Thyroid gland (tissue), 4 donors: ENCODE data around the gene SCN3B. TPM values are rescaled to one million over a fixed set of nuclear protein-coding genes. Genes with fewer than 3 reads are reported as not detected.

ENCODE experiments used
- DNase-seq, 2 donors: peaks; one replicate each; pipeline ENCODE4 v3.0.0-alpha.2; 2019
- H3K27ac ChIP-seq, 3 donors: fragments of 200-600 bp; sonication (generic); 1 replicate in 2 of 3; 2 replicates in 1 of 3; pipeline ENCODE4 v1.5.1; 2016 to 2019; ENCODE audit warnings: mild to moderate bottlenecking in 1 of 3, moderate library complexity in 1 of 3
- H3K27me3 ChIP-seq: fragments of 200-600 bp; sonication (generic); one replicate; pipeline ENCODE4 v1.5.1; 2019
- H3K36me3 ChIP-seq, 2 donors: fragments of 200-600 bp; sonication (generic); one replicate each; pipeline ENCODE4 v1.5.1; 2016 to 2019
- H3K4me1 ChIP-seq, 2 donors: fragments of 200-600 bp; sonication (generic); one replicate each; pipeline ENCODE4 v1.5.1; 2017 to 2019
- H3K4me3 ChIP-seq, 3 donors: fragments of 200-600 bp; sonication (generic); replicated peaks in 1 of 3; 1 replicate in 2 of 3; 2 replicates in 1 of 3; pipeline ENCODE4 v1.5.1; 2016; ENCODE audit warnings: mild to moderate bottlenecking in 1 of 3
- H3K9me3 ChIP-seq: fragments of 200-600 bp; sonication (generic); one replicate; pipeline ENCODE4 v1.5.1; 2017
- POLR2A ChIP-seq, 2 donors: fragments of 450-650 bp; IDR thresholded peaks; one replicate each; pipeline ENCODE4 v1.6.1; 2017; ENCODE audit warnings: antibody characterized with exemption in 2 of 2, mild to moderate bottlenecking in 2 of 2, moderate library complexity in 1 of 2
- WGBS, 2 donors: methylation state at CpG; one replicate each; pipeline ENCODE4 v1.1.5; 2017; 5-methylcytosine and 5-hydroxymethylcytosine counted together
- intact Hi-C: fragments of 100-400 bp; cut with DNase I; formaldehyde crosslinking; loops from one replicate; pipeline ENCODE4 v1.15.1; 2023
- total RNA-seq, 4 donors: library from RNA; depleted of rRNA; stranded (reverse); fragments of >200 nt; gene quantifications; one replicate each; pipeline ENCODE4 v1.2.3, GENCODE V29; 2016
- TF ChIP-seq, protein P1 (sequence below), 6 experiments: fragments of 200-600 bp in 3 of 6; fragments of 450-650 bp in 3 of 6; sonication (generic) in 3 of 6; IDR thresholded peaks; one replicate each; pipeline ENCODE4 v1.5.1; 2016 to 2019; ENCODE audit warnings: antibody characterized with exemption in 6 of 6, mild to moderate bottlenecking in 2 of 6, inconsistent platforms in 1 of 6, moderate library complexity in 1 of 6

SCN3B gene
- total RNA-seq, 4 donors from 2014 or later = 6.6 to 15.3 (median 9.6) TPM

DNA sequence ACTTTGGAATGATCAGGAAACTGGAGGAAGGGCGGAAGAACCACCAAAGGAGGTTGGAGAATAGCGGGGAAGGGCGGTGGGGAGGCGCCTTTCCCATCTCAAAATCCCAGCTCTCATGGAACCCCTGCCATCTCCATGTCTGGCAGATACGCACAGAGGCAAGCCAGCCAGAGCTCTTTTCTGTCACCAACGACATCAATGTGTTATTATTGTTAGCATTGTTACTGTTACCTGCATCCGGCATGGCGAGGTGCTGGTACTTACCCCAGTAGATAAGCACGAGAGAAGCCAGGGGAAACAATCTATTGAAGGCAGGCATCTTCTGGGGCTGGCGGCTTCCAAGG, 969 bp downstream of the SCN3B start:
- no peak for TF ChIP-seq POLR2A (IDR thresholded peaks at IDR 0.05)
- TF ChIP-seq, protein P1, sequence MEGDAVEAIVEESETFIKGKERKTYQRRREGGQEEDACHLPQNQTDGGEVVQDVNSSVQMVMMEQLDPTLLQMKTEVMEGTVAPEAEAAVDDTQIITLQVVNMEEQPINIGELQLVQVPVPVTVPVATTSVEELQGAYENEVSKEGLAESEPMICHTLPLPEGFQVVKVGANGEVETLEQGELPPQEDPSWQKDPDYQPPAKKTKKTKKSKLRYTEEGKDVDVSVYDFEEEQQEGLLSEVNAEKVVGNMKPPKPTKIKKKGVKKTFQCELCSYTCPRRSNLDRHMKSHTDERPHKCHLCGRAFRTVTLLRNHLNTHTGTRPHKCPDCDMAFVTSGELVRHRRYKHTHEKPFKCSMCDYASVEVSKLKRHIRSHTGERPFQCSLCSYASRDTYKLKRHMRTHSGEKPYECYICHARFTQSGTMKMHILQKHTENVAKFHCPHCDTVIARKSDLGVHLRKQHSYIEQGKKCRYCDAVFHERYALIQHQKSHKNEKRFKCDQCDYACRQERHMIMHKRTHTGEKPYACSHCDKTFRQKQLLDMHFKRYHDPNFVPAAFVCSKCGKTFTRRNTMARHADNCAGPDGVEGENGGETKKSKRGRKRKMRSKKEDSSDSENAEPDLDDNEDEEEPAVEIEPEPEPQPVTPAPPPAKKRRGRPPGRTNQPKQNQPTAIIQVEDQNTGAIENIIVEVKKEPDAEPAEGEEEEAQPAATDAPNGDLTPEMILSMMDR (IDR thresholded peaks at IDR 0.05) = no peak
- Histone ChIP-seq H3K27ac (peak overlapping the region in 1 of 3 donors; percentile 69), H3K27me3 (no peaks in the 10 kb centered on the region), H3K36me3 (no peaks in the 10 kb centered on the region), H3K9me3 (no peaks in the 10 kb centered on the region), H3K4me1 (peaks cover 11 to 13% of the 10 kb centered on the region in 2 donors), H3K4me3 (peak overlapping the region in 2 of 3 donors; percentile 43 to 66)
- intact Hi-C loops = no loop called here
- WGBS, 2 donors = 7 to 10% methylated on average over 10 of the region's 10 CpGs
- DNase-seq = no peak

DNA sequence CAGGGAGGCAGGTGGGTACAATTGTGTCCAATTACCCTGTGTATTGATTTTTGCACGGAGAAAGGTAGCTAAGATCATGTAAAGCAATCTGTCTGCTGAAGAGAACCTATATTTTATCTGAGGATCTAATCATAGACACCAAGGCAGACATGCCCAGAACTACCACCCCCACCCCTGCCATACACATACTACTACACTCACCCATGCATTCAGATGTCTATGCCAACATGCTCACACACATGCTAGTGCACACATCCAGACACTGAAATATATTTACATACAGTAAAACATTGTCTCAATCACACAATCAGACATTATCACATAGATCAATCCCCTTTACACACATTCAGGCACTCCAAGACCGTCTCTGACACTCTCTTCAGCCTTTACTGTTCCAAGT, 1.8 kb downstream of the SCN3B start:
- no peaks in the 10 kb centered on the region for H3K36me3 ChIP-seq
- 61 to 72% methylated on average over 2 of the region's 2 CpGs for WGBS, 2 donors
- intact Hi-C loops = no loop called here
- H3K9me3 ChIP-seq = no peaks in the 10 kb centered on the region
- TF ChIP-seq POLR2A (IDR thresholded peaks at IDR 0.05) = no peak
- TF ChIP-seq, protein P1 (IDR thresholded peaks at IDR 0.05) = no peak
- H3K4me3 ChIP-seq = no peak overlapping the region
- H3K27me3 ChIP-seq = no peaks in the 10 kb centered on the region
- H3K27ac ChIP-seq = no peak overlapping the region
- DNase-seq = no peak
- H3K4me1 ChIP-seq = peaks cover 11 to 13% of the 10 kb centered on the region in 2 donors

GRCh38 chr11:123650901-123651300, 3.5 kb downstream of the SCN3B start:
- intact Hi-C loops = no loop called here
- no peak for DNase-seq
- H3K27ac ChIP-seq = no peak overlapping the region
- no peak for TF ChIP-seq POLR2A (IDR thresholded peaks at IDR 0.05)
- TF ChIP-seq, protein P1 (IDR thresholded peaks at IDR 0.05) = no peak
- H3K4me3 ChIP-seq = no peak overlapping the region
- H3K9me3 ChIP-seq = no peaks in the 10 kb centered on the region
- 96 to 98% methylated on average over 2 of the region's 2 CpGs for WGBS, 2 donors
- no peaks in the 10 kb centered on the region for H3K27me3 ChIP-seq
- H3K4me1 ChIP-seq = peaks cover 11 to 13% of the 10 kb centered on the region in 2 donors
- H3K36me3 ChIP-seq = no peaks in the 10 kb centered on the region

- 71 to 76% methylated on average over 10 to 12 of the region's 12 CpGs for WGBS, 2 donors
- intact Hi-C loops = no loop called here
- Histone ChIP-seq H3K4me1 (no peaks in the 10 kb centered on the region), H3K27ac (no peak overlapping the region), H3K4me3 (no peak overlapping the region), H3K36me3 (no peaks in the 10 kb centered on the region), H3K9me3 (no peaks in the 10 kb centered on the region), H3K27me3 (no peaks in the 10 kb centered on the region)
- no peak for DNase-seq
- TF ChIP-seq, protein P1 (IDR thresholded peaks at IDR 0.05) = no peak
- TF ChIP-seq POLR2A (IDR thresholded peaks at IDR 0.05) = no peak
Measured at GRCh38 chr11:123645286-123645975, 9.0 kb downstream of the SCN3B start.

DNA sequence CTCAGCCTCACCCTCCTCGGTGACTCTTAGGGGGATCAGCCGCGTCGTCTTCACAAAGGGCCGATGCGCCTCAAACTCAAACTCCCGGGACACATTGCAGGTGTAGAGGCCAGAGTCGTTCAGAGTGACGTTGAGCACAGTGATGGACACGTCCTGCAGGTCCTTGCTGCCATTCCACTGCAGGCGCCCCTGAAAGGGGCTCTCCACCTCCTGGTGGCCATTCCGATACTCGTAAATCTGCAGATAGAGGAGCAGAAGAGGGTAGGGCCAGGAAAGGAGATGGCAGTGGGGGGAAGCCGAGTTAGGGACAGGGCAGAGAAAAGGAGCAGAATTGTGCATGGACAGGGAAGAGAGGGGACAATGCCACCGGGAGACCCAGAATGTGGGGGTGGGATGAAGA, 12.0 kb downstream of the SCN3B start:
- no peak for TF ChIP-seq POLR2A (IDR thresholded peaks at IDR 0.05)
- TF ChIP-seq, protein P1 (IDR thresholded peaks at IDR 0.05) = no peak

More for the DNA sequence above, 12.0 kb downstream of the SCN3B start:
- no peak overlapping the region for H3K27ac ChIP-seq
- 84 to 90% methylated on average over 15 of the region's 15 CpGs for WGBS, 2 donors
- no peaks in the 10 kb centered on the region for H3K9me3 ChIP-seq
- no peak overlapping the region for H3K4me3 ChIP-seq
- intact Hi-C loops = no loop called here
- H3K4me1 ChIP-seq = no peaks in the 10 kb centered on the region
- H3K36me3 ChIP-seq = no peaks in the 10 kb centered on the region
- DNase-seq = no peak
- H3K27me3 ChIP-seq = no peaks in the 10 kb centered on the region
